Measurements from ENCODE around the gene LHCGR. TPM values are rescaled to one million over a fixed set of nuclear protein-coding genes. Genes with fewer than 3 reads are reported as not detected.

Gene LHCGR
- total and polyA plus RNA-seq, 2 of the 4 experiments (the other 2 are of a cell fraction), result 0.10 to 0.18 TPM

GRCh38 chr2:48722391-48722790 is 33.1 kb downstream of the LHCGR start:
- Histone ChIP-seq H3K4me3 (ENCODE audit: insufficient read depth, low read depth, low read length) (no peak overlapping the region), H2BK20ac (ENCODE audit: low read depth, low read length) (peak overlapping the region; percentile 78), H3K27ac (ENCODE audit: insufficient read depth, low read length) (peak overlapping the region; percentile 95), H2AK9ac (replicated peaks; ENCODE audit: low read depth, low read length, poor library complexity) (no peak overlapping the region), H3K23ac (ENCODE audit: low read depth, low read length) (peak overlapping the region; percentile 39; the same call in 1 of the 2 replicates), H3K4me2 (ENCODE audit: low read depth, low read length) (no peak overlapping the region), H4K20me1 (ENCODE audit: insufficient read depth, low read length) (no peaks in the 10 kb centered on the region), H3K79me1 (ENCODE audit: low read depth in 1 of 2, low read length in 2 of 2) (no peaks in the 10 kb centered on the region), H3K56ac (ENCODE audit: extremely low read depth, insufficient read depth, low read length) (peak overlapping the region; percentile 67; the same call in 1 of the 2 replicates), H3K9me3 (ENCODE audit: control insufficient read depth, insufficient read depth, low read length) (no peaks in the 10 kb centered on the region), H2AFZ (replicated peaks; ENCODE audit: low read length, poor library complexity) (no peak overlapping the region), H3K36me3 (ENCODE audit: control insufficient read depth, insufficient read depth, low read length) (no peaks in the 10 kb centered on the region), H3K9me1 (ENCODE audit: insufficient read depth, low read length) (no peaks in the 10 kb centered on the region), H2BK15ac (ENCODE audit: low read depth, low read length) (peak overlapping the region; percentile 39; the same call in 2 of the 3 replicates), H3K4ac (ENCODE audit: low read depth, low read length) (peak overlapping the region; percentile 89), H4K5ac (ENCODE audit: low read depth, low read length) (peak overlapping the region; percentile 98), H3K4me1 (ENCODE audit: control insufficient read depth, insufficient read depth, low read length) (peaks cover 18% of the 10 kb centered on the region), H3K9ac (ENCODE audit: low read depth, low read length) (no peak overlapping the region; the same call in 1 of the 2 replicates), H4K8ac (ENCODE audit: low read depth in 2 of 2, low read length in 2 of 2) (peak overlapping the region; percentile 73 to 77; a peak in 3 of 4 replicates), H3K27me3 (ENCODE audit: control insufficient read depth, insufficient read depth, low read length) (no peaks in the 10 kb centered on the region), H3K14ac (replicated peaks; ENCODE audit: low read depth, low read length) (peak overlapping the region; percentile 87), H2AK5ac (ENCODE audit: low read depth, low read length) (peak overlapping the region; percentile 73), H3K18ac (ENCODE audit: low read depth, low read length) (peak overlapping the region; percentile 98), H2BK120ac (ENCODE audit: low read depth, low read length) (peak overlapping the region; percentile 77), H2BK5ac (ENCODE audit: low read depth, low read length, poor library complexity, severe bottlenecking) (peak overlapping the region; percentile 91), H4K91ac (ENCODE audit: insufficient read depth, low read depth, low read length) (peak overlapping the region; percentile 88)
- intact Hi-C loops (cut with micrococcal nuclease) (loop anchor here (2.0 to 10.0 kb wide), 3 partner anchors 122 to 522 kb away; no protein-coding TSS in a partner anchor), dilution Hi-C loops (cut with HindIII; ENCODE audit: low sequenced_read_pairs, unreplicated experiment) (no loop called here), in situ Hi-C loops (cut with MboI; ENCODE audit: low sequenced_read_pairs) (no loop called here)
- POLR2A ChIA-PET (ENCODE audit: unreplicated experiment), result no interaction called here
- CTCF ChIA-PET, result interaction anchor here (1.8 kb wide), 1 partner anchor 15 kb away, joined by 4 read pairs; no protein-coding TSS in a partner anchor
- no CpG with 5 or more reads among the region's 1 CpG for WGBS, 2 experiments (ENCODE audit: extremely low coverage in 2 of 2, insufficient read length in 1 of 2)
- no peak for DNase-seq
- ATAC-seq (ENCODE audit: low read depth), result no peak
- no peak for TF ChIP-seq RCOR1 (IDR thresholded peaks at IDR 0.05; ENCODE audit: insufficient replicate concordance, low read length)
- TF ChIP-seq, protein P1, sequence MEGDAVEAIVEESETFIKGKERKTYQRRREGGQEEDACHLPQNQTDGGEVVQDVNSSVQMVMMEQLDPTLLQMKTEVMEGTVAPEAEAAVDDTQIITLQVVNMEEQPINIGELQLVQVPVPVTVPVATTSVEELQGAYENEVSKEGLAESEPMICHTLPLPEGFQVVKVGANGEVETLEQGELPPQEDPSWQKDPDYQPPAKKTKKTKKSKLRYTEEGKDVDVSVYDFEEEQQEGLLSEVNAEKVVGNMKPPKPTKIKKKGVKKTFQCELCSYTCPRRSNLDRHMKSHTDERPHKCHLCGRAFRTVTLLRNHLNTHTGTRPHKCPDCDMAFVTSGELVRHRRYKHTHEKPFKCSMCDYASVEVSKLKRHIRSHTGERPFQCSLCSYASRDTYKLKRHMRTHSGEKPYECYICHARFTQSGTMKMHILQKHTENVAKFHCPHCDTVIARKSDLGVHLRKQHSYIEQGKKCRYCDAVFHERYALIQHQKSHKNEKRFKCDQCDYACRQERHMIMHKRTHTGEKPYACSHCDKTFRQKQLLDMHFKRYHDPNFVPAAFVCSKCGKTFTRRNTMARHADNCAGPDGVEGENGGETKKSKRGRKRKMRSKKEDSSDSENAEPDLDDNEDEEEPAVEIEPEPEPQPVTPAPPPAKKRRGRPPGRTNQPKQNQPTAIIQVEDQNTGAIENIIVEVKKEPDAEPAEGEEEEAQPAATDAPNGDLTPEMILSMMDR (conservative IDR thresholded peaks at IDR 0.05; ENCODE audit: low read depth, low read length), result no peak
- TF ChIP-seq POLR2A (IDR thresholded peaks at IDR 0.05; ENCODE audit: low read depth, low read length), result no peak
- TF ChIP-seq BHLHE40 (IDR thresholded peaks at IDR 0.05; ENCODE audit: low read depth, low read length), result no peak
- no TSS peak for BruUV-seq (replicated peaks)
